GM18526 (cell line): Measurements from ENCODE around the gene PFKFB3.

ENCODE experiments used
- POLR2A ChIP-seq: IDR thresholded peaks from 3 replicates; pipeline ENCODE4 v1.6.1; 2011; ENCODE audit not compliant: insufficient read length; ENCODE audit errors: extremely low read depth

PFKFB3 gene

DNA sequence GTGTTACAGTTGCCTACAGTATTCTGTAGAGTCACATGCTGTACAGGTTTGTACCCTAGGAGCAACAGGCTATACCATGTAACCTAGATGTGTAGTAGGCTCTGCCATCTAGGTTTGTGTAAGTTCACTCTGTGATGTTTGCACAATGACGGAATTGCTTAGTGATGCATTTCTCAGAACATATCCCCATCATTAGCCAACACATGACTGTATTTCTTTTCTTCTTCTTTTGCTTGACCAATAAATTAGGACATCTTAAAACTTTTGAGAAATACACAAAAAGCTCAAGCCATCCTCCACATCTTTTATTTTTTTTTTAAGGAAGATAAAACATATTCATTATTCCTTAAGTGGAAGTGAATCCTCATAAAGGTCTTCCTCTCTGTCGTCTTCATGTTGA is 5.4 kb upstream of the PFKFB3 start:
- no peak for TF ChIP-seq POLR2A

DNA sequence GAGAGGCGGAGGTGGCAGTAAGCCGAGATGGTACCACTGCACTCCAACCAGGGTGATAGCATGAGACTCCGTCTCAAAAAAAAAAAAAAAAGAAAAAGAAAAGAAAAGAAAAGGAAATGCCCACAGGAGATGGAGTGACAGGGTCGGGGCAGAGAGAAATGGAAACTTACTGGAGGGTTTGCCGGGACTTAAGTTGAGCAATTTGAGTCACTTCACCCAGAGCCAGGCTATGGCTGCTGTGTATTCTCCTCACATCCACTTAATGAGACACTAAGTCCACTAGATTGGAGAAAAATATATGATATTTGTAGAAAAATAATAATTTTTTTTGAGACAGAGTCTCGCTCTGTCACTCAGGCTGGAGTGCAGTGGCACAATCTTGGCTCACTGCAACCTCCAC is 4.6 kb upstream of the PFKFB3 start:
- TF ChIP-seq POLR2A = no peak

- no peak for TF ChIP-seq POLR2A
These were observed 3.5 kb upstream of the PFKFB3 start for GRCh38 chr10:6199131-6199733.

DNA sequence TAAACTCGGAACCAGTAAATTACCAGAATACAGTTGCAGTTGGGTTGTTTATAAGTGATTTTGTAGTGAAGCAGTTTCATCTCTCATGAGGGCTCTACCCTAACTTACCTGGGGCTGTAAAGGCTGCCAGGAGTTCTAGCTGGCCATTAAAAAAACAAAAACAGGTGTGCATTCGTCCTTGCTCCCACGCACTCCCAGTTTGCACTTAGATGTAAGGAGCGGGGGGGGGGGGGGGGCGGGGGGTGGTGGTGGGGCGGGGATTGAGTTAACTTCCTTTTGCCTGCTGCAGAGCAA is 2.3 kb upstream of the PFKFB3 start:
- no peak for TF ChIP-seq POLR2A

- no peak for TF ChIP-seq POLR2A
These were observed 1.8 kb upstream of the PFKFB3 start for GRCh38 chr10:6200734-6201515.

DNA sequence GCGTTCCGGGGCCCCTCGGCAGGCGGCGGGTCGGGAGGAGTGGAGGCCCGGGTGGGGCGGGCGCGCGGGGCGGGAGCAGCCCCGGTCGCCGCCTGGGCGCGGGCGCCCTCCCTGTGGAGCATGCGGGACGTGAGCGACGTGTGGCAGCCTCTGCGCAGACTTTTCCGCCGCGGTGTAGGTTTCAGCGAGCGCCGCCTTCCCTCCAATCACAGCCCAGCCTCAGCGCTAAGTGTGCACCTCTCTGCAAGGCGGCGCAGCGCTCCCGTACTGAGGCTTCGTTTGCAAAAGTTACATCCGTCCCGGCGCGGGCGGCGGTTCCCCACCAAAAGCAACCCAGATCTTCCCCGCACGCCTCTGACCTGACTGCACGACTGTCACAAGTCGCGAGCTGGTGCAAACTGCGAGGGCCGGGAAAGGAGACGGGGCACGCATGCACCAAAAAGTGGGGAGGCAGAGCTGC is 1.2 kb upstream of the PFKFB3 start:
- no peak for TF ChIP-seq POLR2A

DNA sequence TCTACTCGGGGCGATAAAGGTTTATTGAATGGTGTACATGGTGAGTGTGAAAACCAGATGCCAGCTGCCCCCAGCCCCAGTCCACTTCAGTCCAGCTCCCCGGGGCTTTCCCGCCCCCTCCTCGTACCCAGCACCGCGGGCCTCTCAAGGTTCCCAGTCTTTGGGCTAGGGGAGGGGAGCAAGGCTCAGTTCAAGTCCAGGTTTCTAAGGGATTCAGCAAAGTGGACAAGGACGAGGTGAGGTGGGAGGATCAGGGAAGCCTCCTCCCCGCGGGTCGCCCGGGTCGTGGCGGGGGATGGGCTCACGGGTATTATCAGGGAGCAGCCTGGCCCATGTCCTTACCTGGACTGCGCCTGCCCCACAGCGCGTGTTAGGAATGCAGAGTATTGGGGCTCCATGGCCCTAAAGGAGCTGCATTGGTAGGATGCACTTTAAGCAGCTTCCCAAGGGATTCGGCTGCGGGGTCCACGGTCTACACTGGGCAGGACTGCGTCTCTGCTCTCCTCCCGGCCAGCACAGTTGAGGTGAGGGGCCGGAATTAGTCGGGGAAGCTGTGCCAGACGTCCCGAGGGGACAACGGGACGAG is 541 bp upstream of the PFKFB3 start:
- no peak for TF ChIP-seq POLR2A

DNA sequence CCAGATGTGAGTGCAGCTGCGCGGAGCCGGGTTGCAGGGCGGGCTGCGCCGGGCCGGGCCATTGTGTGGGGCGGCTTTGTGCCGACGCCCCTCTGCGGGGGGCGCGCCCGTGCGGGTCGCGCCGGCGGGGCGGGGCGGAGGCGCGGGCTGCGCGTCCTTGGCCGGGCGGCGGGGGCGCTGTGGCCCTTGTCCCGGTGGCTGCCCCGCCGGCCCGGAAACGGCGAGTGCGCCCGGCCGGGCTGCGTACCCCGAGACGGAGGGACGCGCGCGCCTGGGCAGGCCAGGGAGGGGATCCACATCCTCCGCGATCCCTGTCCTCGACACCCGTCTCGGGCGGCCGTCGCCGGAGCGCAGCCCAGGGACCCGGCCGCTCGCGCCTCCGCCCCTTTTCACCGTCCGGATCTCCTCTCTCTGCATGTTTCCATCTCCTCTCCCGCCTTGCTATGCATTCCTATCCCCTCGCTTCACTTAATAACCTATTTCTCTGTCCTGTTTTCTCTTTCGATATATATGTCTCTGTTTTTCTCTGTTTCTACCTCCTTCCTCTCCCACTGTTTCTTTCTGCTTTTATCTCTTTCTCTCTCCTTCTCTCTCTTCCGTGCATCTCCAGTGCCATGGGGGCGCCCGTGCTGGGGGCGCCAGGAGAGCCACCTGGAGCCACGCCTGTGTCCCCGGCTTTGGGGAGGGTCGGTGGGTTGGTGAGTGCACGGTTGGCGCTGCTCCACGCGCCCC is 765 bp downstream of the PFKFB3 start:
- no peak for TF ChIP-seq POLR2A

- no peak for TF ChIP-seq POLR2A
These were observed 1.3 kb downstream of the PFKFB3 start for GRCh38 chr10:6204063-6204340.

DNA sequence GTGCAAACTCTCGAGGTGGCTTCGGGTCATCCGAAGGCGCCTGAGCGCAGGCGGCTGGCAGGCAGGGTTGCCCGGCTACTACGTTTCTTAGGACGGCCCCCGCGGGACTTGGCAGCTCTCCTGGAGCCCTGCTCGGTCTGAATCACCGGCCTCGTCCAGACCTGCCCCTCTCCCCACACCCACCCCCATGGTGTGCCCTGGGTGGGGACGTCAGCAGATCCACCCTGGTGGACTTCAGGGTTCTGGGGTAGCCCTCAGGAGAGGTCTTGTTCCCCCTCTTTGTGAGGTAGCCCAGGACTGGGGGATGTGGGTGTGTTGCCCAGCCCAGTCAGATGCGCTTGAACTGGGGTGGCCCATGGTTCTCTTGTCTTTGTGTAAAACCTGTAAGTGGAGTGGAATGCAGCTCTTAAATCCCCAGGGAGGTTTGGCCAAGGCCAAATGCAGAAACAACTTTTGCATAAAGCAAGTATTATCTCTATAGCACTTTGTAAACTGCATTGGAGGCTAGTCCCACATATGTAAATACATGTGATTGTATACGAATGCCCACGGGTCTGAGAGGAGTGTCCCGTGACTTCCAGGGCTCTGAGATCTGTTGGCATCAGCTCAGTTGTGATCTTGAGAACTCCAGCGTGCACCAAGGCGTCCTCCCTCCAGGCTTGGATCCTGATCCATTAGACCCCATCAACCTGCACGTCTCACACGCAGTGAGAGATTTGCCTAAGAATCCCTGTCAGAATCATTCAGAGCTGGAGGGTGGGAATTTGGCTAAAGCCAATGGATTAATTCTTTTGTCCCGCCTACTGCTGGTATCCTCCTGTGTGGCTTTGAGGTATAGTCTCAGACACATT is 1.8 kb downstream of the PFKFB3 start:
- no peak for TF ChIP-seq POLR2A

- no peak for TF ChIP-seq POLR2A
These were observed 4.9 kb downstream of the PFKFB3 start for GRCh38 chr10:6207658-6208057.

DNA sequence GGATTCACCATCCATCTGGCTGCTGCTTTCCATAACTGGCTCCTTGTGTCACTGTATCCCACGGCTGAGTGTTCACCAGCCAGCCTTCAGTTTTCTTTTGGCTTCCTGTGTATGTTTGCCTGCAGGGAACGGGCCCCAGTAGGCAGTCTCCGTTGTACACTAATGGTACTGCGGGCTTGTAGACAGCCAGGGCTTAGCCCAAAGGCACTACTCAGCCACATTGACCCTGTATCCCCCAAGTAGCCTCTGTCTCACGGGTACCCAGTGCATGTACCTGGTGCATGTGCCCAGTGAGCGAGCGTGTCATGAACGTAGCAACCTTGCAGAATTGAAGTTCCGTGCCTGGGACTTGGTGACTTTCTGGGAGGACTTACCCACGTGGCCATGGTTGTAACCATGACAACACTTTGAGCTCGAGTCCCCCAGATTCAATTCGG is 6.1 kb downstream of the PFKFB3 start:
- TF ChIP-seq POLR2A = no peak

DNA sequence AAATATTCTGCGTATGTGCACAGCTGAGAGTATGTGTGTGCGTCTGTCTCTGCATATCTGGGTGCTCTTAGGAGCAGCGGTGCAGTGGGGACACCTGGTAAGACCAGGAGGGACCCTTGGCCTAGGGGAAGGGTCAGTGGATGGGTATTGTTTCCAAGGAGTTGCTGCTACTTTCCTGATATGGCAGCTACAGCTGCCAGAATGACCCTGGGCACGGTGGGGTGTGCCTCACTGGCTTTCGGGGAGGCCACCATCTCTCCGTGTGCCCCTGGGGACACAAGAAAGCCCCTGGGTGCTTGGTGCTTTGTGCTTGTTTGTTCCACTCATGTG is 8.6 kb downstream of the PFKFB3 start:
- TF ChIP-seq POLR2A = no peak

DNA sequence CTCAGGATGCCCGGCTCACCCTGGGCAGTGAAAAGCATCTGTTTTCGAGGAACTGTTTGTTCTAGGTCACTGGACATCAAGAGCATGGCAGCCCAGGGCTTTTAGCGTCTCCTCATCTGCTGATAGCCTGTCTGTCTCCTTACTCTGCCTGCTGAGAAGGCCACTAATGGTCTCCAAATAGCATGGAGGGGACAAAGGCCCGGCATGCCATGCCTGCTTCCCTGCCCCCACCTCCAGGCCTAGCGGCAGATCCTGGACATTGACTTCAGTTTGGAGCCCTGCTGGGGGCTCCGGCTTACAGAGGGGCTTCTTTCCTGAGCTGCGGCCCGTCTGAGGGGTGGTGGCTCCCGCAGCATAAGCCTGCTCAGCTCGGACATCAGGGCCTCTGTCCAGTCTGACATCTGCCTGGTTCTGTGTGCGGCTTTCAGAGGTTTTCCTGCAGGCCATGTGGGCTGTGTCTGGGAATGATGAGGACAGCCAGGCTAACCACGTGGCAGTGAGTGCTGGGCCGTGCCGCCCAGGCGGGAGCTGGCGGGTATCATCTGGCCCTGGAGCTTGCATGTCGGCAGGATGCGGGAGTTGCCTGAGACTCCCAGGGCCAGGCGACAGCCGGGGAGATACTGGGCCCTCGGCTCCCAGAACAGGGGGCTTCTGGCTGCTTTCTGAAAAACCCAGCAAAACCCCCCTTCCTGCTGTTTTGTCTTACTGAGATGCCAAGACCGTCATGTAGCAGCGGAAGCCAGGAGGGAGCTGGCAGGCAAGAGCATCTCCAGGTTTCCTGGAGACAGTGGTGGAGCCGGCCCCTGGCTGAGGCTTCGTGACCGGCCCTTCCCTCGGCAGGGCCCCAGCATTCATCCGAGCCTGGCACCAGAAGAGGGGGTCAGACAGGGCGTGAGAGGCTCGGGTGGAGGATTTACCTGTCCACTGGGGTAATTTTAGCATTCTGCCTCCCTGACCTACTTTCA is 9.2 kb downstream of the PFKFB3 start:
- no peak for TF ChIP-seq POLR2A
